B cell (primary cell): Measurements from ENCODE around the gene DOCK4.

Source experiments
- EZH2 ChIP-seq: IDR thresholded peaks from 2 replicates; pipeline ENCODE4 v1.6.1; 2012; ENCODE audit warnings: borderline replicate concordance, low read depth, mild to moderate bottlenecking, moderate library complexity, low read length; ENCODE audit not compliant: insufficient read depth, poor library complexity, severe bottlenecking
- TF ChIP-seq, protein P1 (sequence below): fragments of 200-600 bp; IDR thresholded peaks from one replicate; pipeline ENCODE4 v1.8.0; 2022; ENCODE audit warnings: antibody characterized with exemption, mild to moderate bottlenecking

GRCh38 chr7:111741811-111742240 lies 464.4 kb downstream of the DOCK4 start:
- TF ChIP-seq, protein P1, sequence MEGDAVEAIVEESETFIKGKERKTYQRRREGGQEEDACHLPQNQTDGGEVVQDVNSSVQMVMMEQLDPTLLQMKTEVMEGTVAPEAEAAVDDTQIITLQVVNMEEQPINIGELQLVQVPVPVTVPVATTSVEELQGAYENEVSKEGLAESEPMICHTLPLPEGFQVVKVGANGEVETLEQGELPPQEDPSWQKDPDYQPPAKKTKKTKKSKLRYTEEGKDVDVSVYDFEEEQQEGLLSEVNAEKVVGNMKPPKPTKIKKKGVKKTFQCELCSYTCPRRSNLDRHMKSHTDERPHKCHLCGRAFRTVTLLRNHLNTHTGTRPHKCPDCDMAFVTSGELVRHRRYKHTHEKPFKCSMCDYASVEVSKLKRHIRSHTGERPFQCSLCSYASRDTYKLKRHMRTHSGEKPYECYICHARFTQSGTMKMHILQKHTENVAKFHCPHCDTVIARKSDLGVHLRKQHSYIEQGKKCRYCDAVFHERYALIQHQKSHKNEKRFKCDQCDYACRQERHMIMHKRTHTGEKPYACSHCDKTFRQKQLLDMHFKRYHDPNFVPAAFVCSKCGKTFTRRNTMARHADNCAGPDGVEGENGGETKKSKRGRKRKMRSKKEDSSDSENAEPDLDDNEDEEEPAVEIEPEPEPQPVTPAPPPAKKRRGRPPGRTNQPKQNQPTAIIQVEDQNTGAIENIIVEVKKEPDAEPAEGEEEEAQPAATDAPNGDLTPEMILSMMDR: peak; percentile 80
- no peak for TF ChIP-seq EZH2
